HG03565 (cell line): Measurements from ENCODE around the gene SRPK2.
"Not testable (repeated sequence)": the region's sequence is repeated elsewhere in the genome, so short reads cannot be mapped to it uniquely, and the experiment has no call there.

Experiments
- ATAC-seq: cut with Tn5 transposase; IDR thresholded peaks from one replicate; pipeline ENCODE4 v1.9.1; 2021; ENCODE audit warnings: mild to moderate bottlenecking, moderate library complexity; ENCODE audit not compliant: unreplicated experiment

SRPK2 gene

GRCh38 chr7:105345003-105345402 is 43.7 kb downstream of the SRPK2 start:
- ATAC-seq: no peak

- ATAC-seq: no peak
Measured at GRCh38 chr7:105339404-105340323, 49.1 kb downstream of the SRPK2 start.

GRCh38 chr7:105337529-105337928 is 51.2 kb downstream of the SRPK2 start:
- no peak for ATAC-seq

- ATAC-seq: no peak
Measured at GRCh38 chr7:105336009-105336408, 52.7 kb downstream of the SRPK2 start.

GRCh38 chr7:105332661-105333060 is 56.1 kb downstream of the SRPK2 start:
- ATAC-seq: not testable (repeated sequence)

- ATAC-seq: no peak
Measured at GRCh38 chr7:105330526-105330925, 58.2 kb downstream of the SRPK2 start.

- ATAC-seq: no peak
Measured at GRCh38 chr7:105327201-105327600, 61.5 kb downstream of the SRPK2 start.

GRCh38 chr7:105325216-105325904 is 63.4 kb downstream of the SRPK2 start:
- ATAC-seq: peak; percentile 59

GRCh38 chr7:105324606-105325005 is 64.1 kb downstream of the SRPK2 start:
- ATAC-seq: not testable (repeated sequence)

- ATAC-seq: no peak
Measured at GRCh38 chr7:105323366-105323765, 65.4 kb downstream of the SRPK2 start.

- ATAC-seq: no peak
Measured at GRCh38 chr7:105322655-105323277, 66.0 kb downstream of the SRPK2 start.

GRCh38 chr7:105321754-105322455 is 66.8 kb downstream of the SRPK2 start:
- no peak for ATAC-seq

GRCh38 chr7:105320896-105321295 is 67.8 kb downstream of the SRPK2 start:
- no peak for ATAC-seq

- no peak for ATAC-seq
Measured at GRCh38 chr7:105319578-105319977, 69.1 kb downstream of the SRPK2 start.

GRCh38 chr7:105316578-105317344 is 72.0 kb downstream of the SRPK2 start:
- ATAC-seq: no peak

- ATAC-seq: no peak
Measured at GRCh38 chr7:105315357-105315756, 73.4 kb downstream of the SRPK2 start.

- ATAC-seq: no peak
Measured at GRCh38 chr7:105309235-105310169, 79.2 kb downstream of the SRPK2 start.

- no peak for ATAC-seq
Measured at GRCh38 chr7:105307163-105307672, 81.5 kb downstream of the SRPK2 start.

- ATAC-seq: no peak
Measured at GRCh38 chr7:105306298-105306748, 82.4 kb downstream of the SRPK2 start.
